Measurements from ENCODE around the gene TEX53.

The TEX53 gene

GRCh38 chr9:114633438-114634089 is 24.0 kb downstream of the TEX53 start:
- DNase-seq: no peak

DNA sequence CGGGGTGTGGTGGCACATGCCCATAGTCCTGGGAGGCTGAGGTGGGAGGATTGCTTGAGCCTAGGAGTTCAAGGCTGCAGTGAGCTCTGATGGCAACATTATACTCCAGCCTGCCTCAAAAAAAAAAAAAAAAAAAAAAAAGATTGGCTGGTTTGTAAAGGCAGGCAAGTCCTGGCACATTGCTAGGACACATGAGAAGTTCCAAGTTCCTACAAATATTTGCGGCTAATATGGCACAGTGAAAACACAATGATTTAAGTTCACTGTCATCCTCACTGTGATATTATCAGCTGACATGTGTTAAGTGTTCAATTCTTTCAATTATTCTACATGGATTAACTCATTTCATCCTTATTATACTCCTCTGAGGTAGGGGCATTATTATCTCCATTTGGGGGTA is 26.4 kb downstream of the TEX53 start:
- DNase-seq: no peak

GRCh38 chr9:114629563-114630090 is 28.0 kb downstream of the TEX53 start:
- no peak for DNase-seq

DNA sequence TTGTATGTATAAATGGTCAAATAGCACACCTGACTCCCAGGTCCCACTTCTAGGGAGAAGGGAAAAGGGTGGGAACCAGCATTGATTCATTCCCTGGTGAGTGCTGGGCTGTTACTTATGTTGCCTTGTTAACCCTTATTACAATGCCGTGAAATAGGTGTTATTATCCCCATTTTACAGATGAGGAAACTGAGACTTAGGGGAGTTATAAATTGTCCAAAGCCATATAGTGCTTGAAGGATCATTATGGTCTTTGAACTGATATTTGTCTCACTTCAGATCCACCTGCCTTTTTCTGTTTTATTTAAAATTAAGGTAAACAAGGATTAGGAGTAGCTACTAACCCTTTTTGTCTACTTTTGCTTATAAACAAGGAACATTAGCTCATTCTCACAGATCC is 30.1 kb downstream of the TEX53 start:
- no peak for DNase-seq

DNA sequence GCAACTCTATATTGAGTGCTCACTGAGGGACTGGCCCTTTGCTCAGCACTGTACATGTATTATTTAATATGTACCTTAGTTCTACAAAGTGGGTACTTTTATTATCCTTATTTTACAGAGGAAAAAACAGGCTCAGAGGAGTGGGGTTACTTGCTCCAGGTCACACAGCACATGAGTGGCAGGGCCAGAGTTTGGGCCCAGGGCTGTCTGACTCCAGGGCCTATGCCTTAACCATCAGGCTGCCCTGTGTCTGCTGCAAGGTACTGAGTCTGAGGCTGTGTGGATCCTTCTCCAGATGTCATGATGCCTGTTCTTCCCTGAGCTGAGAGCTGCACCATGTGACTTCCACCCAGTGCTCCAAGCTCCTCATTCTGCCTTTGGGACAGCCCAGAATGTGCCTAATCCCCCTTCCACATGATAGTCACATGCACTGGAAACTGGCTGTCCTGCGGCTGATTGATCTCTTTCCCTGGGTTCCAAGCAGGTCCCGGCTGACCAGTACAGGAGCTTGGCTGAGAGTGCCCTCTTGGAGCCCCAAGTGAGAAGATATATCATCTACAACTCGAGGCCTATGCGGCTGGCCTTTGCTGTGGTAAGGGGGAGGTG is 31.1 kb downstream of the TEX53 start:
- no peak for DNase-seq

- no peak for DNase-seq
Measured at GRCh38 chr9:114624677-114625076, 32.9 kb downstream of the TEX53 start.

DNA sequence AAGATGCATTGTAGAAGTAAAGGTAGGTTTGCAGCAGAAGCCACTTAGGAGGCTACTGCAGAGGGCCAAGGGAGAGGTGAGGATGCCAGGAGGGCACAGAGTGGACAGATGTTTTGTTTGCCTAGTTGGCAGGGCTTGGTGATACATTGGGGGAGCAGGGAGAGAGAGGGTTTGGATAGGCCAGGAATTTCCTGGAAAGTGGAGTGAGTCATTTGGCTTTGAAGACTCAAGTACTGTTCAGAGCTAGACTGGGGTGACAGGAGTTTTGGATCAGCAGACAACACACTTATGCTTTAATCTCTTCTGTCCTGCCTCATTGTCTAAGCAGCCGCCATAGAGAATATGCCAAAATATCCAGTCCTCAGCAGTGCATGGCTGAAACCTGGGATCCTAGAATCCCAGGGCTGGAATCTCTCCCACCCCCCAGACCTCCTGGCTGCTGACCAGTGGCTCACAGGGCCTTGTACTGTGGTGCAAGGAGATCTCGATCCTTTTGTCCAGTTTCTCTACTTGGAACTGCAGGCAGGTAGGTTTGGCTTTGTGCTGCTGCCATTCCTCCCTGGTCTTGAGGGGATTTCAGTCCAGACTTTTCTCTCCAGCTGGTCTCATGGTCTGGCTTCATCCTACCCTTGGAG is 35.5 kb downstream of the TEX53 start:
- no peak for DNase-seq

DNA sequence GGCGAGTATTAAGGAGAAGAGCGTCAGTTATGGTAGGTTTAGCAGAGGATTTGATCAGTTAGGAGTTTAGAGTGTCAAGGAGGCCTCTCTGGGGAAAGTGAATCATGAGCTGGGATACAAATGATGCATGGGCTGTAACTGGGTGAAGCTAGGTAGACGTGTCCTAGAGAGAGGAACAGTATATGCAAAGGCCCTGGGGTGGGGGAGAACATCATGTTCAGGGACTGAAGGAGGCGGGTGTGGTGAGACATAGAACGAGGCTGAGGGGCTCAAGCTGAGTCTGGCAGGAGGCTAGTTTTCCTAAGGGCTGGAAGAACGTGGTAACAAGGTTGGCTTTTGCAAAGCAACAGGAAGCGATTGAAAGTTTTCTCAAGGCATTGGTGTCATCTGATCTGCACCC is 36.0 kb downstream of the TEX53 start:
- DNase-seq: no peak

- DNase-seq: no peak
Measured at GRCh38 chr9:114619191-114619761, 38.3 kb downstream of the TEX53 start.

GRCh38 chr9:114616684-114617520 is 40.7 kb downstream of the TEX53 start:
- no peak for DNase-seq

DNA sequence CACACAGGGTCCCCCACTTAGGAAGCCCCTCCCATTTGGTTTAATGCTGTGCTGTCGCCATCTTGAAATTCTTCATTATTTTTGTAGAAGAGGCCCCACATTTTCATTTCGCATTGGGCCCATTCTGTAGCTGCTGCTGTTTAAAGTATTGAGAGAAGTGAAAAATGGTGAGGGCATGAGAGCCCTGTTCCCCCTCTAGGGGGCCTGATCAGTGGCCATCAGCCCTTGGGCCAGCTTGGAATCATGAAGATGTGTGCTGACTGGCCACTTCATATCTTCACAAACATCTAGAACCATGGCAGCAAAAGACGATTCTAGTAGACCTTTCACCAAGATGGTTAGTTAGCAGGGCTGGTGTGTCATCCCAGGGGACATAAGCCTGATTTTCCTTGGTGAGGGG is 43.2 kb downstream of the TEX53 start:
- no peak for DNase-seq

- DNase-seq: no peak
Measured at GRCh38 chr9:114613919-114614318, 43.7 kb downstream of the TEX53 start.

DNA sequence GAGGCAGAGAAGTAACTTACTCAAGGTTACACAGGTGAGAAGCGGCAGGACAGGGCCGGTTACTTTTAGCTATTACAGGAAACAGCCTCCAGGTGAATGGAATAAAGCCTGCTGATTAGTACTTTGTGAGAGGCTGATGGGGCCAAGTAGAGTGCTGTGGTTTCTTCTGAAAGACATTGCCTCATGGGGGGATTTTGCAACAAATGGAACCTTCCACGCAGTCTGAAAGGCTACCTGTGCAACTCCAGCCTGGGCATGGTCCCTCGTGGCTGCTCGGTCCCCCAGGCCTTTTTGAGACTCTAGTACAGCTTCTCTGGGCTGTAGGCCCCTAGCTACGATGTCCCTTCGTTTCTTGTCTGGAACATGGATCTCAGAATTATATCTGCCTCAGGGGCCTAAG is 44.5 kb downstream of the TEX53 start:
- no peak for DNase-seq

- no peak for DNase-seq
Measured at GRCh38 chr9:114612272-114612923, 45.2 kb downstream of the TEX53 start.

GRCh38 chr9:114611516-114612271 is 45.9 kb downstream of the TEX53 start:
- DNase-seq: peak; percentile 52

- no peak for DNase-seq
Measured at GRCh38 chr9:114608525-114608796, 49.1 kb downstream of the TEX53 start.

DNA sequence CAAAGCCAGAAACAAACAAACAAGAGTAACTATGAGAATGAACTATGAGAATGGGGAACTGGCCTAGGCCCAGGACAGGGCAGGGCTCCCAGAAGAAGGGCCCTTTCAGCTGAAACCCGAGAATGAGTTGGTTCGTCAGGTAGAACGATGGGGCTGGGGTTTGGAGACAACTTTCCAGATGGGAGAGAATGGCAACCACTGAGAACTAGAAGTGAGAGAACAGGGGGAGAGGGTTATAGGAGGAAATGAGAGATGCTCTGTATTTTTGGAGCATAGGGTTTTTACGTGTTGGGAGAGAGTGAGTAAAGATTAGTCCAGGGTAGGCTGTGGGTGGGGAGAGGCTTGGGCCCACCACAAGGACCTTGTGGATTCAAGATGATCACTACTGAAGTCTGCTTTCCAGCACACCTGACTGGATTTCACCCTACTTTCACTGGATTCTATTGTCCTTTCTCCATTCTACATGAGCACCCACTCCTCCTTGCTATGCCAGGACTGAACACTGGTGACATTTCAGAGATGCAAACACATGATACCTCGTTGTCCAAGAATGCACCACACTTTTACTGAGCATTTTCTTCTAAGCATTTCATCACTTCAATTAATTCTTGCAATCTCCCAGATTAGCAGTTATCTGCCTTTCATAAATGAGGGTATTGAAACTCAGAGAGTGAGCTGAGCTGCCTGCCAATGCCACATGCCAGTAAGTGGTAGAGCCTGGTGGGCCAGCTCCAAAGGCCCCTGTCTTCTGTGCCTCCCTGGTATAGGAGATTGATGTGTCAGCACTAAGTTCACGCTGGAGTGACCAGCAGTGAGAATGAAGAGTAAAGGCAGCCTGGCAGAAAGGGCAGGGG is 49.7 kb downstream of the TEX53 start:
- DNase-seq: no peak

DNA sequence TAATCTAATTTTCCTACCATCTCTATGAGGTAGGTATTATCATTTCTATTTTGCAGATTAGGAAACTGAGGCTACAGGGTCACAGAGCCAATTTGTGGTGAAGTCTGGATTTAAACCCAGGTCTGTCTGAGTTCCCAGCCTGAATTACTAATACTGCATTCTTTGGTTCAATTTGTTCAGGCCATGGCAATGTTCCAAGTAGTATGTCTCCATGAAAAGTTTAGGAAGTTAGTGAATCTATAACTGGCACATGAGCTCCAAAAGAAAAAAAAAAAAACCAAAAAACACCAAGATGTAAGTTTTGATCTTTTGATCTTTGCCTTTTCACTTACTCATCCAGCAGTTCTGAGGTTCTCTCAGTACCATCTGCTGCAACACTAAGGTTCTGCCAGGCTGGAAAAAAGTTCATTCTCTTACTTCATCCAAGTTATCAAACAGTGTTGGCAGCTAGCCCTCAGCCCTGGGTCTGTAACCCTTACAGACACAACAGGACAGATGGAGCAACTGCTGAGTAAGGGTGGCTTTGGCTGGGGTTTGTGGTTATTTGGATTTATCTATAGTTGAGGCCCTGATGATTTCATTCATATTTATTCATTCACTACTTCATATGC is 50.9 kb downstream of the TEX53 start:
- no peak for DNase-seq
